Subcutaneous adipose tissue (tissue), 4 donors: ENCODE data around the gene LYPD6B. TPM values are rescaled to one million over a fixed set of nuclear protein-coding genes. Genes with fewer than 3 reads are reported as not detected.

Experiments
- CTCF ChIP-seq: fragments of 450-650 bp; IDR thresholded peaks from one replicate; pipeline ENCODE4 v1.5.1; 2016; ENCODE audit warnings: low read depth, mild to moderate bottlenecking, control low read depth, antibody characterized with exemption, moderate library complexity
- total RNA-seq, 4 donors: library from RNA; depleted of rRNA; stranded (reverse); fragments of >200 nt; gene quantifications; one replicate each; pipeline ENCODE4 v1.1.0, GENCODE V29; 2016

Gene LYPD6B
- total RNA-seq, 4 donors from 2014 or later: not detected

- no peak for TF ChIP-seq CTCF
These were observed 60.8 kb downstream of the LYPD6B start for GRCh38 chr2:149099298-149099697.

GRCh38 chr2:149100739-149101699 lies 62.5 kb downstream of the LYPD6B start:
- no peak for TF ChIP-seq CTCF

GRCh38 chr2:149101818-149102217 lies 63.3 kb downstream of the LYPD6B start:
- no peak for TF ChIP-seq CTCF

- TF ChIP-seq CTCF: no peak
These were observed 64.7 kb downstream of the LYPD6B start for GRCh38 chr2:149103081-149103620.

- TF ChIP-seq CTCF: no peak
These were observed 65.7 kb downstream of the LYPD6B start for GRCh38 chr2:149104221-149104620.

- TF ChIP-seq CTCF: no peak
These were observed 73.6 kb downstream of the LYPD6B start for GRCh38 chr2:149112068-149112467.

- TF ChIP-seq CTCF: no peak
These were observed 74.2 kb downstream of the LYPD6B start for GRCh38 chr2:149112713-149113112.
